GM21528 (cell line): ENCODE data around the gene RFXAP.
"Not testable (repeated sequence)": the region's sequence is repeated elsewhere in the genome, so short reads cannot be mapped to it uniquely, and the experiment has no call there.

Experiments used
- ATAC-seq: cut with Tn5 transposase; IDR thresholded peaks from one replicate; pipeline ENCODE4 v1.9.1; 2021; ENCODE audit warnings: mild to moderate bottlenecking, moderate library complexity; ENCODE audit not compliant: unreplicated experiment, low FRiP score

The RFXAP gene

GRCh38 chr13:36818804-36819738 is at the start of gene RFXAP:
Gene RFXAP (plus strand): TSS chr13:36819222. CDS start chr13:36819358, 136 bp downstream.
- peak; percentile 85 for ATAC-seq

GRCh38 chr13:36769545-36769944 is 49.5 kb upstream of the RFXAP start:
- no peak for ATAC-seq

GRCh38 chr13:36770741-36771140 is 48.3 kb upstream of the RFXAP start:
- ATAC-seq, result no peak

GRCh38 chr13:36772853-36773252 is 46.2 kb upstream of the RFXAP start:
- no peak for ATAC-seq

GRCh38 chr13:36774931-36775330 is 44.1 kb upstream of the RFXAP start:
- no peak for ATAC-seq

GRCh38 chr13:36776175-36776574 is 42.8 kb upstream of the RFXAP start:
- no peak for ATAC-seq

- no peak for ATAC-seq
Measured at GRCh38 chr13:36778083-36778671, 40.8 kb upstream of the RFXAP start.

GRCh38 chr13:36783890-36784289 is 35.1 kb upstream of the RFXAP start:
- no peak for ATAC-seq

GRCh38 chr13:36786175-36786574 is 32.8 kb upstream of the RFXAP start:
- not testable (repeated sequence) for ATAC-seq

GRCh38 chr13:36787181-36787580 is 31.8 kb upstream of the RFXAP start:
- no peak for ATAC-seq

GRCh38 chr13:36788276-36788675 is 30.7 kb upstream of the RFXAP start:
- ATAC-seq, result no peak

GRCh38 chr13:36789061-36789460 is 30.0 kb upstream of the RFXAP start:
- ATAC-seq, result no peak

- ATAC-seq, result no peak
Measured at GRCh38 chr13:36789730-36790129, 29.3 kb upstream of the RFXAP start.

GRCh38 chr13:36794706-36795105 is 24.3 kb upstream of the RFXAP start:
- ATAC-seq, result no peak

- no peak for ATAC-seq
Measured at GRCh38 chr13:36795463-36795862, 23.6 kb upstream of the RFXAP start.

- no peak for ATAC-seq
Measured at GRCh38 chr13:36796052-36796451, 23.0 kb upstream of the RFXAP start.

GRCh38 chr13:36801035-36801434 is 18.0 kb upstream of the RFXAP start:
- no peak for ATAC-seq

- no peak for ATAC-seq
Measured at GRCh38 chr13:36804588-36804987, 14.4 kb upstream of the RFXAP start.

- ATAC-seq, result no peak
Measured at GRCh38 chr13:36806102-36806501, 12.9 kb upstream of the RFXAP start.

GRCh38 chr13:36807616-36808015 is 11.4 kb upstream of the RFXAP start:
- no peak for ATAC-seq

GRCh38 chr13:36813225-36813624 is 5.8 kb upstream of the RFXAP start:
- ATAC-seq, result no peak

GRCh38 chr13:36814465-36814864 is 4.6 kb upstream of the RFXAP start:
- no peak for ATAC-seq
